Astrocyte (in vitro differentiated cells and primary cell): ENCODE measurements around the gene LRR1. TPM values are rescaled to one million over a fixed set of nuclear protein-coding genes. Genes with fewer than 3 reads are reported as not detected.

Experiments used
- DNase-seq: peaks from one replicate; pipeline ENCODE4 v3.0.0-alpha.2; 2010; ENCODE audit warnings: low read depth
- FAIRE-seq: peaks from 2 replicates; lab custom pipeline; 2011; peaks lifted over from hg19 to GRCh38; lab: Jason Lieb, UNC
- H2AFZ ChIP-seq: 2 replicates; pipeline ENCODE4 v1.6.0; 2012; ENCODE audit warnings: low read depth, low read length, inconsistent platforms
- H3K27ac ChIP-seq: 2 replicates; pipeline ENCODE4 v1.5.1; 2011; ENCODE audit warnings: low read depth, low read length, inconsistent platforms
- H3K27me3 ChIP-seq: 2 replicates; pipeline ENCODE4 v1.6.0; 2011; ENCODE audit warnings: low read length, inconsistent platforms; ENCODE audit not compliant: insufficient read depth
- H3K36me3 ChIP-seq: 2 replicates; pipeline ENCODE4 v1.5.1; 2011; ENCODE audit warnings: low read length, inconsistent platforms; ENCODE audit not compliant: insufficient read depth
- H3K4me1 ChIP-seq: 2 replicates; pipeline ENCODE4 v1.5.1; 2011; ENCODE audit warnings: low read length, inconsistent platforms; ENCODE audit not compliant: insufficient read depth
- H3K4me2 ChIP-seq: 2 replicates; pipeline ENCODE4 v1.6.0; 2012; ENCODE audit warnings: low read length, inconsistent platforms
- H3K4me3 ChIP-seq: 2 replicates; pipeline ENCODE4 v1.5.1; 2011; ENCODE audit warnings: low read depth, mild to moderate bottlenecking, low read length, inconsistent platforms; ENCODE audit not compliant: insufficient read depth
- H3K79me2 ChIP-seq: 2 replicates; pipeline ENCODE4 v1.6.0; 2012; ENCODE audit warnings: mild to moderate bottlenecking, low read length, inconsistent platforms; ENCODE audit not compliant: insufficient read depth
- H3K9ac ChIP-seq: 2 replicates; pipeline ENCODE4 v1.6.0; 2012; ENCODE audit warnings: mild to moderate bottlenecking, low read length, inconsistent platforms
- H3K9me3 ChIP-seq: 2 replicates; pipeline ENCODE4 v1.5.1; 2012; ENCODE audit warnings: low read depth, mild to moderate bottlenecking, low read length, inconsistent platforms; ENCODE audit not compliant: insufficient read depth
- H4K20me1 ChIP-seq: 2 replicates; pipeline ENCODE4 v1.6.0; 2012; ENCODE audit warnings: low read length, inconsistent platforms; ENCODE audit not compliant: insufficient read depth
- H3K27ac Mint-ChIP-seq: one replicate; pipeline ENCODE4 v1.8.0; 2021; ENCODE audit warnings: mild to moderate bottlenecking, mixed read lengths; ENCODE audit not compliant: unreplicated experiment
- H3K27me3 Mint-ChIP-seq: one replicate; pipeline ENCODE4 v1.8.0; 2021; ENCODE audit warnings: low read depth, mixed read lengths; ENCODE audit not compliant: unreplicated experiment
- H3K36me3 Mint-ChIP-seq: one replicate; pipeline ENCODE4 v1.8.0; 2021; ENCODE audit warnings: low read depth, mixed read lengths; ENCODE audit not compliant: unreplicated experiment
- H3K4me1 Mint-ChIP-seq: one replicate; pipeline ENCODE4 v1.8.0; 2021; ENCODE audit warnings: low read depth, mixed read lengths; ENCODE audit not compliant: unreplicated experiment
- H3K4me3 Mint-ChIP-seq: one replicate; pipeline ENCODE4 v1.8.0; 2021; ENCODE audit warnings: mild to moderate bottlenecking, moderate library complexity, mixed read lengths; ENCODE audit not compliant: unreplicated experiment
- H3K9me3 Mint-ChIP-seq: one replicate; pipeline ENCODE4 v1.8.0; 2021; ENCODE audit warnings: mild to moderate bottlenecking, mixed read lengths; ENCODE audit not compliant: unreplicated experiment
- CTCF ChIP-seq: IDR thresholded peaks from 2 replicates; pipeline ENCODE4 v1.5.1; 2011; ENCODE audit warnings: low read depth, mild to moderate bottlenecking, inconsistent platforms, low read length, moderate library complexity; ENCODE audit not compliant: insufficient read depth
- EZH2 ChIP-seq: IDR thresholded peaks from 2 replicates; pipeline ENCODE4 v1.6.1; 2012; ENCODE audit warnings: mild to moderate bottlenecking, low read length, inconsistent platforms; ENCODE audit not compliant: insufficient read depth
- total RNA-seq: library from RNA; stranded (reverse); gene quantifications from 2 replicates; pipeline ENCODE4 v1.2.1, GENCODE V29; 2021

LRR1 gene
- total RNA-seq, 1 donor from 2014 or later: 10.0 TPM

GRCh38 chr14:49637534-49638078 lies 38.9 kb downstream of the LRR1 start:
- H3K4me2 ChIP-seq: no peak overlapping the region
- no peak overlapping the region for H2AFZ ChIP-seq
- FAIRE-seq (no peak), DNase-seq (no peak)
- peaks cover 63% of the 10 kb centered on the region for H3K79me2 ChIP-seq
- no peak overlapping the region for H3K9ac ChIP-seq
- Mint-ChIP-seq H3K9me3 (no peaks in the 10 kb centered on the region), H3K27me3 (no peaks in the 10 kb centered on the region), H3K4me3 (peak overlapping the region; percentile 16), H3K36me3 (peaks cover 10% of the 10 kb centered on the region), H3K4me1 (peaks cover 30% of the 10 kb centered on the region), H3K27ac (no peak overlapping the region)
- peaks cover 6% of the 10 kb centered on the region for H3K36me3 ChIP-seq
- peaks cover 62% of the 10 kb centered on the region for H4K20me1 ChIP-seq
- H3K9me3 ChIP-seq: no peaks in the 10 kb centered on the region
- no peak overlapping the region for H3K4me3 ChIP-seq
- TF ChIP-seq CTCF: no peak
- no peak for TF ChIP-seq EZH2
- no peaks in the 10 kb centered on the region for H3K27me3 ChIP-seq
- peaks cover 13% of the 10 kb centered on the region for H3K4me1 ChIP-seq
- no peak overlapping the region for H3K27ac ChIP-seq

- Histone ChIP-seq H3K4me3 (no peak overlapping the region), H4K20me1 (peaks cover 63% of the 10 kb centered on the region), H3K4me1 (peaks cover 10% of the 10 kb centered on the region), H3K9ac (no peak overlapping the region), H3K9me3 (no peaks in the 10 kb centered on the region), H3K27ac (no peak overlapping the region), H3K36me3 (peaks cover 12% of the 10 kb centered on the region), H2AFZ (no peak overlapping the region), H3K27me3 (no peaks in the 10 kb centered on the region), H3K4me2 (no peak overlapping the region), H3K79me2 (peaks cover 47% of the 10 kb centered on the region)
- FAIRE-seq: no peak
- Mint-ChIP-seq H3K9me3 (no peaks in the 10 kb centered on the region), H3K27ac (peak overlapping the region; percentile 20), H3K4me1 (peaks cover 28% of the 10 kb centered on the region), H3K27me3 (no peaks in the 10 kb centered on the region), H3K4me3 (no peak overlapping the region), H3K36me3 (peaks cover 10% of the 10 kb centered on the region)
- TF ChIP-seq CTCF (no peak), EZH2 (no peak)
- no peak for DNase-seq
Measured at GRCh38 chr14:49640540-49641417, 42.0 kb downstream of the LRR1 start.
